ENCODE measurements around the gene SPATA45. TPM values are rescaled to one million over a fixed set of nuclear protein-coding genes. Genes with fewer than 3 reads are reported as not detected.

SPATA45 gene
- polyA plus RNA-seq, 1 of the 3 experiments (the other 2 are of a cell fraction): not detected

DNA sequence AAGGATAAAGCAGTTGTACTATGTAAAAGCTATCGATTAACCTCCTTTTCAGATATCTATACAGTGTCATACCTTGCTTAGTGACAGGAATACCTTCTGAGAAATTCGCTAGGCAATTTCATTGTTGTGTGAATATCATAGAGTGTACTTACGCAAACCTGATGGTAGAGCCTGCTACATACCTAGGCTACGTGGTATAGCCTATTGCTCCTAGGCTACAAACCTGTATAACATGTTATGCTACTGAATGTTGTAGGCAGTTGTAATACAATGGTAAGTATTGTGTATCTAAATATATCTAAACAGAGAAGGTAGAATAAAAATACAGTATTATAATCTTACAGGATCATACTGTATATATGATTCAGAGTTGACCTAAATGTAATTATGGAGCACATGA, 37.1 kb upstream of the SPATA45 start:
- H3F3A ChIP-seq (replicated peaks; ENCODE audit: insufficient read depth): peaks cover 9% of the 10 kb centered on the region
- H3K9me3 ChIP-seq: no peaks in the 10 kb centered on the region
- H3K9me2 ChIP-seq: no peaks in the 10 kb centered on the region
- ChIA-PET POLR2A (interaction anchor here (0.6 kb wide), 1 partner anchor 21 kb away, joined by 4 read pairs; no protein-coding TSS in a partner anchor), CTCF (no interaction called here)
- H3K9ac ChIP-seq: no peak overlapping the region
- TF ChIP-seq CHD2 (IDR thresholded peaks at IDR 0.05; ENCODE audit: low read length, partially characterized antibody) (no peak), EP300 (IDR thresholded peaks at IDR 0.05; ENCODE audit: borderline replicate concordance in 1 of 2, low read depth in 1 of 2, low read length in 1 of 2) (no peak), RCOR1 (IDR thresholded peaks at IDR 0.05; ENCODE audit: low read length) (no peak), NRF1 (IDR thresholded peaks at IDR 0.05; ENCODE audit: low read depth, low read length) (no peak)
- H3K4me2 ChIP-seq: no peak overlapping the region
- no peak overlapping the region for H3K4me3 ChIP-seq (ENCODE audit: low read depth in 2 of 2, low read length in 1 of 2)
- DNase-seq: no peak
- WGBS (ENCODE audit: low lambda C conversion rate): 73% methylated on average over 4 of the region's 4 CpGs
- H3K27ac ChIP-seq (ENCODE audit: low read depth in 2 of 2, low read length in 1 of 2): no peak overlapping the region
- no peaks in the 10 kb centered on the region for H3K79me2 ChIP-seq (ENCODE audit: insufficient read depth)
- peaks cover 0 to 2% of the 10 kb centered on the region in 2 experiments; a peak in 1 of 4 replicates for H3K4me1 ChIP-seq (ENCODE audit: control insufficient read depth in 1 of 2, insufficient read depth in 2 of 2, low read depth in 1 of 2, low read length in 1 of 2)
- peaks cover 48 to 57% of the 10 kb centered on the region in 2 experiments for H3K36me3 ChIP-seq (replicated peaks in 1 of 2; ENCODE audit: control insufficient read depth in 1 of 2, insufficient read depth in 2 of 2, low read length in 1 of 2)
- no peaks in the 10 kb centered on the region for H4K20me1 ChIP-seq (ENCODE audit: insufficient read depth)
- no peak overlapping the region for H2AFZ ChIP-seq (ENCODE audit: low read depth)
- no peaks in the 10 kb centered on the region for H3K27me3 ChIP-seq (ENCODE audit: insufficient read depth)

DNA sequence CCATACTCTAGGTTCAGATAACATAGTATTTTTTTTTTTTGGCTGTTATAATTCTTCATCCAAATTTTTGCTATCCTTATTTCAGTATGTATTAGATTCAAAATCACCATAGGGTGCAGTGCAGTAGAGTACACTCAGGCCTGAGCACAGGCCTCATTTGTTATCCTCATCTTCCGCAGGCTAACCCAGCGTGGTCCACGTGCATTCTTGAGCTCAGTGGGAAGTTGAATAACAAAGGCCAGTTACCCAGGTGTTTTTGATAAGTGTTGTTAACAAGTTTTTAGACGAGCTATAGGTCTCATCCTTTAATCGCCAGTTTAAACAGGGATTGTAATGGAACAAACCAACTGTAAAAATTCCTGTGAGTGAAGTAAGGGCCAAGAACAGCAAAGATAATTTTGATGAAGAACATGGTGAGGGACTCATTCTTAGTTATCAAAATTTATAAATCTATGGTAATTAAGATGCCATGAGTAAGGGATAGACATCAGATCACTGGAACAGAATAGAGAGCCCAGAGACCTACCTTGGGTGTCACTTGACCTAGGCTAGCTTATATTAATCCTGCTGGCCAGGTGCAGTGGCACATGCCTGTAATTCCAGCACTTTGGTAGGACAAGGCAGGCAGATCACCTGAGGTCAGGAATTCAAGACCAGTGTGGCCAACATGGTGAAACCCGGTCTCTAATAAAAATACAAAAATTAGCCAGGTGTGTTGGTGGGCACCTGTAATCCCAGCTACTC, 32.7 kb upstream of the SPATA45 start:
- Histone ChIP-seq H3F3A (replicated peaks; ENCODE audit: insufficient read depth) (peaks cover 3% of the 10 kb centered on the region), H4K20me1 (ENCODE audit: insufficient read depth) (no peaks in the 10 kb centered on the region), H3K4me2 (no peak overlapping the region), H3K9ac (no peak overlapping the region), H3K27me3 (ENCODE audit: insufficient read depth) (no peaks in the 10 kb centered on the region), H3K9me2 (no peaks in the 10 kb centered on the region), H3K4me3 (ENCODE audit: low read depth in 2 of 2, low read length in 1 of 2) (no peak overlapping the region), H3K79me2 (ENCODE audit: insufficient read depth) (no peaks in the 10 kb centered on the region), H3K4me1 (ENCODE audit: control insufficient read depth in 1 of 2, insufficient read depth in 2 of 2, low read depth in 1 of 2, low read length in 1 of 2) (peaks cover 0 to 2% of the 10 kb centered on the region in 2 experiments; a peak in 1 of 4 replicates), H2AFZ (ENCODE audit: low read depth) (no peak overlapping the region), H3K27ac (ENCODE audit: low read depth in 2 of 2, low read length in 1 of 2) (no peak overlapping the region), H3K36me3 (replicated peaks in 1 of 2; ENCODE audit: control insufficient read depth in 1 of 2, insufficient read depth in 2 of 2, low read length in 1 of 2) (peaks cover 25 to 30% of the 10 kb centered on the region in 2 experiments), H3K9me3 (no peaks in the 10 kb centered on the region)
- ChIA-PET CTCF (no interaction called here), POLR2A (no interaction called here)
- TF ChIP-seq NRF1 (IDR thresholded peaks at IDR 0.05; ENCODE audit: low read depth, low read length): no peak
- TF ChIP-seq GABPA (IDR thresholded peaks at IDR 0.05; ENCODE audit: low read depth): no peak
- TF ChIP-seq, protein P1, sequence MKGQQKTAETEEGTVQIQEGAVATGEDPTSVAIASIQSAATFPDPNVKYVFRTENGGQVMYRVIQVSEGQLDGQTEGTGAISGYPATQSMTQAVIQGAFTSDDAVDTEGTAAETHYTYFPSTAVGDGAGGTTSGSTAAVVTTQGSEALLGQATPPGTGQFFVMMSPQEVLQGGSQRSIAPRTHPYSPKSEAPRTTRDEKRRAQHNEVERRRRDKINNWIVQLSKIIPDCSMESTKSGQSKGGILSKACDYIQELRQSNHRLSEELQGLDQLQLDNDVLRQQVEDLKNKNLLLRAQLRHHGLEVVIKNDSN (IDR thresholded peaks at IDR 0.05; ENCODE audit: borderline replicate concordance, low read depth): no peak
- no peak for TF ChIP-seq ELF1 (IDR thresholded peaks at IDR 0.05)
- no peak for TF ChIP-seq GATA2 (CRISPR knock-in tag; IDR thresholded peaks at IDR 0.05)
- TF ChIP-seq, protein P2, sequence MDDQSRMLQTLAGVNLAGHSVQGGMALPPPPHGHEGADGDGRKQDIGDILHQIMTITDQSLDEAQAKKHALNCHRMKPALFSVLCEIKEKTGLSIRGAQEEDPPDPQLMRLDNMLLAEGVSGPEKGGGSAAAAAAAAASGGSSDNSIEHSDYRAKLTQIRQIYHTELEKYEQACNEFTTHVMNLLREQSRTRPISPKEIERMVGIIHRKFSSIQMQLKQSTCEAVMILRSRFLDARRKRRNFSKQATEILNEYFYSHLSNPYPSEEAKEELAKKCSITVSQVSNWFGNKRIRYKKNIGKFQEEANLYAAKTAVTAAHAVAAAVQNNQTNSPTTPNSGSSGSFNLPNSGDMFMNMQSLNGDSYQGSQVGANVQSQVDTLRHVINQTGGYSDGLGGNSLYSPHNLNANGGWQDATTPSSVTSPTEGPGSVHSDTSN (IDR thresholded peaks at IDR 0.05): no peak
- TF ChIP-seq SIN3A (IDR thresholded peaks at IDR 0.05; ENCODE audit: borderline replicate concordance, low read depth, low read length): no peak
- TF ChIP-seq POLR2AphosphoS5 (IDR thresholded peaks at IDR 0.05; ENCODE audit: low read depth, low read length): no peak
- no peak for TF ChIP-seq RFX5 (IDR thresholded peaks at IDR 0.05; ENCODE audit: low read length)
- no peak for TF ChIP-seq JUND (IDR thresholded peaks at IDR 0.05)
- TF ChIP-seq SMC3 (IDR thresholded peaks at IDR 0.05; ENCODE audit: low read depth, low read length): no peak
- TF ChIP-seq YY1 (IDR thresholded peaks at IDR 0.05; ENCODE audit: low read depth): no peak
- DNase-seq: no peak
- 83% methylated on average over 6 of the region's 6 CpGs for WGBS (ENCODE audit: low lambda C conversion rate)
